H54 (cell line): ENCODE results near the gene FBXL2.
"Not testable (repeated sequence)": the region's sequence is repeated elsewhere in the genome, so short reads cannot be mapped to it uniquely, and the experiment has no call there.

Experiments used
- DNase-seq: peaks from one replicate; pipeline ENCODE4 v3.0.0; 2011; ENCODE audit warnings: low spot score, mixed read lengths; ENCODE audit not compliant: insufficient read length
- FAIRE-seq: peaks from 3 replicates; lab custom pipeline; 2011; peaks lifted over from hg19 to GRCh38; lab: Jason Lieb, UNC
- POLR2A ChIP-seq: IDR thresholded peaks from 2 replicates; pipeline ENCODE4 v1.6.1; 2011; ENCODE audit warnings: low read depth, mild to moderate bottlenecking, low read length

FBXL2 gene

GRCh38 chr3:33417066-33417673 lies 139.9 kb downstream of the FBXL2 start:
- no peak for DNase-seq
- no peak for TF ChIP-seq POLR2A
- FAIRE-seq, result no peak

- no peak for TF ChIP-seq POLR2A
- DNase-seq, result no peak
- FAIRE-seq, result no peak
Measured at GRCh38 chr3:33419948-33420347, 142.7 kb downstream of the FBXL2 start.

GRCh38 chr3:33420966-33421365 lies 143.7 kb downstream of the FBXL2 start:
- no peak for TF ChIP-seq POLR2A
- no peak for FAIRE-seq
- DNase-seq, result no peak

GRCh38 chr3:33424606-33425452 lies 147.6 kb downstream of the FBXL2 start:
- FAIRE-seq, result no peak

GRCh38 chr3:33425453-33425852 lies 148.2 kb downstream of the FBXL2 start:
- DNase-seq (no peak), FAIRE-seq (no peak)
- no peak for TF ChIP-seq POLR2A

More at GRCh38 chr3:33424606-33425452, 147.6 kb downstream of the FBXL2 start:
- TF ChIP-seq POLR2A, result no peak
- DNase-seq, result no peak

GRCh38 chr3:33426068-33426467 lies 148.8 kb downstream of the FBXL2 start:
- FAIRE-seq (no peak), DNase-seq (no peak)
- no peak for TF ChIP-seq POLR2A

- no peak for TF ChIP-seq POLR2A
- FAIRE-seq (no peak), DNase-seq (no peak)
Measured at GRCh38 chr3:33426630-33427317, 149.5 kb downstream of the FBXL2 start.

- DNase-seq (no peak), FAIRE-seq (no peak)
- no peak for TF ChIP-seq POLR2A
Measured at GRCh38 chr3:33428734-33429133, 151.5 kb downstream of the FBXL2 start.

- FAIRE-seq, DNase-seq: not testable (repeated sequence)
Measured at GRCh38 chr3:33429306-33429705, 152.1 kb downstream of the FBXL2 start.

- DNase-seq, result no peak
- no peak for FAIRE-seq
- no peak for TF ChIP-seq POLR2A
Measured at GRCh38 chr3:33430061-33430460, 152.8 kb downstream of the FBXL2 start.

- DNase-seq, result no peak
- FAIRE-seq, result no peak
- no peak for TF ChIP-seq POLR2A
Measured at GRCh38 chr3:33430571-33430970, 153.3 kb downstream of the FBXL2 start.

- no peak for DNase-seq
- no peak for TF ChIP-seq POLR2A
- FAIRE-seq, result no peak
Measured at GRCh38 chr3:33433843-33434242, 156.6 kb downstream of the FBXL2 start.
